ENCODE data around the gene PRR16.
A peak's percentile ranks its signal among the peaks of the same experiment; 100 is the strongest.

The PRR16 gene

DNA sequence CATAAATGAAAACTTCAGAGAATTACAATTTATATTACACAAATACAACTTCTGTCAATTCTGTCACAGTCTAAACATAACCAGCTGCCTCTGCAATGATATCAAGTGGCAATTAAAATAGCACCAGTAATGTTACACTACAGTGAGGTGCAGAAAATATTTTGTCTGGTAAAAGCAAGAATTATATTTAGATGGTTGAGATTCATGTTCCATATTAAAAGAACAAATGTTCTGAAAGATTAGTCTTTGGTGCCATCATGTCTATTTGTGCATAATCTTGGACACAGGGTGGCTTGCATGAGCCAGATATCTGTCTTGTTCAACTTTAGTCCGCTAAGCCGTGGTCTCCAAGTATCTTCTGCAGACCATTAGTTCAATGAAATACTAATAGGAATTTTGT lies 29.0 kb upstream of the PRR16 start:
- H3K4me3 ChIP-seq (ENCODE audit: low read depth, low read length): no peak overlapping the region
- no peak for TF ChIP-seq CTCF (IDR thresholded peaks at IDR 0.05; ENCODE audit: insufficient read depth, low read length, missing control alignments)
- DNase-seq (ENCODE audit: low read depth, low spot score): no peak
- ChIA-PET POLR2A (no interaction called here), CTCF (interaction anchor here (1.3 kb wide), 1 partner anchor 379 kb away, joined by 4 read pairs; no protein-coding TSS in a partner anchor)

DNA sequence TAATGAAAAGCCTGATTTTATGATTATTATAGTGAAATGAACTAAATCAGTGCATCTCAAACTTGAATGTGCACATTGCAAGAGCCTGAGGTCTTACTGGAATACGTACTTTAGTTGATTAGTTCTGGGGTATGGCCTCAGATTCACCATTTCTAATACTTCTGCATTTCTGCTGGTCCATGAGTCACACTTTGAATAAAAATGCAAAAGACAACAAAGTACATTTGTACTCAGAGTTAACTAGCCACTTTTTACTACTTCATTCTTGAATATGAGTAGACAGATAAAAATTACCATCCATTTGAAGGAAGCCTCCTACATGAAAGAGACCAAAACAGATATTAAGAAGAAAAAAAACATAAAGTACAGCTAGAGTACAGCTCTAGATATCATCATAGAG lies 27.1 kb upstream of the PRR16 start:
- DNase-seq (ENCODE audit: low read depth, low spot score): peak; percentile 58
- TF ChIP-seq CTCF (IDR thresholded peaks at IDR 0.05; ENCODE audit: insufficient read depth, low read length, missing control alignments): no peak
- CTCF ChIA-PET: no interaction called here
- POLR2A ChIA-PET: interaction anchor here (1.0 kb wide), 1 partner anchor 10 kb away, joined by 4 read pairs; no protein-coding TSS in a partner anchor
- no peak overlapping the region for H3K4me3 ChIP-seq (ENCODE audit: low read depth, low read length)

GRCh38 chr5:120442694-120443093 lies 21.4 kb upstream of the PRR16 start:
- no peak for TF ChIP-seq CTCF (IDR thresholded peaks at IDR 0.05; ENCODE audit: insufficient read depth, low read length, missing control alignments)
- ChIA-PET POLR2A (no interaction called here), CTCF (no interaction called here)
- no peak overlapping the region for H3K4me3 ChIP-seq (ENCODE audit: low read depth, low read length)
- no peak for DNase-seq (ENCODE audit: low read depth, low spot score)

DNA sequence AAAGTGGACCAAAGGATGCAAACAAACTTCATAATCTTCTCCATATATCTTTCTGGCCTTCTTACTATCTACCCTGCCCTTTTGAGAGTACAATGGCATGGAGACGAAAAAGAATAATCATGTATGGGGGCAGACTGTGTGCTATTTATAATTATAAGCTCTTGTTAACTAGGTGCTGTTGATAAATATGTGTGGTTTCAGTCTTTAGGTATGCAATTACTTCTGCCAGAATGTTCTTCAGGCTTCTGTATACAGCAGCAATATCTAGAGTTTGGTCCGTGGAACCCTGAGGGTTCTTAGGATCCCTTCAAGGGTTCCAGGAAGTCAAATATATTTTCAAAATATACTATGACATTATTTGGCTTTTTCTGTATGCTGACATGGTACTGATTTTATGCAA lies 20.5 kb upstream of the PRR16 start:
- DNase-seq (ENCODE audit: low read depth, low spot score): no peak
- H3K4me3 ChIP-seq (ENCODE audit: low read depth, low read length): no peak overlapping the region
- CTCF ChIA-PET: no interaction called here
- POLR2A ChIA-PET: no interaction called here
- no peak for TF ChIP-seq CTCF (IDR thresholded peaks at IDR 0.05; ENCODE audit: insufficient read depth, low read length, missing control alignments)

GRCh38 chr5:120446068-120446492 lies 18.0 kb upstream of the PRR16 start:
- no peak overlapping the region for H3K4me3 ChIP-seq (ENCODE audit: low read depth, low read length)
- no peak for TF ChIP-seq CTCF (IDR thresholded peaks at IDR 0.05; ENCODE audit: insufficient read depth, low read length, missing control alignments)
- peak; percentile 85 for DNase-seq (ENCODE audit: low read depth, low spot score)
- POLR2A ChIA-PET: interaction anchor here (1.0 to 1.1 kb wide), 3 partner anchors 8 to 40 kb away, joined by 3 to 4 read pairs (median 4); no protein-coding TSS in a partner anchor
- CTCF ChIA-PET: interaction anchor here (0.7 to 1.7 kb wide), 5 partner anchors 9 to 390 kb away, joined by 3 to 5 read pairs (median 4); no protein-coding TSS in a partner anchor

- TF ChIP-seq CTCF (IDR thresholded peaks at IDR 0.05; ENCODE audit: insufficient read depth, low read length, missing control alignments): no peak
- no peak for DNase-seq (ENCODE audit: low read depth, low spot score)
- H3K4me3 ChIP-seq (ENCODE audit: low read depth, low read length): no peak overlapping the region
- ChIA-PET POLR2A (interaction anchor here (1.0 kb wide), 1 partner anchor 10 kb away, joined by 4 read pairs; no protein-coding TSS in a partner anchor), CTCF (interaction anchor here (1.2 to 1.5 kb wide), 3 partner anchors 32 to 391 kb away, joined by 3 to 4 read pairs (median 3); no protein-coding TSS in a partner anchor)
These were observed 17.2 kb upstream of the PRR16 start for GRCh38 chr5:120446901-120447300.
